Stomach smooth muscle (tissue), 2 donors: Measurements from ENCODE around the gene CYB5R2.
A peak's percentile ranks its signal among the peaks of the same experiment; 100 is the strongest.

Experiments used
- H3K27ac ChIP-seq: one replicate; pipeline ENCODE4 v1.7.0; 2013; ENCODE audit warnings: mild to moderate bottlenecking, low read length, inconsistent platforms
- H3K27me3 ChIP-seq, 2 donors: one replicate each; pipeline ENCODE4 v1.7.0; 2013; ENCODE audit warnings: low read length in 2 of 2; ENCODE audit not compliant: insufficient read depth in 2 of 2, control insufficient read depth in 1 of 2
- H3K36me3 ChIP-seq, 2 donors: one replicate each; pipeline ENCODE4 v1.7.0; 2013; ENCODE audit warnings: low read length in 2 of 2; ENCODE audit not compliant: control insufficient read depth in 2 of 2, insufficient read depth in 2 of 2
- H3K4me1 ChIP-seq: one replicate; pipeline ENCODE4 v1.7.0; 2013; ENCODE audit warnings: low read length; ENCODE audit not compliant: control insufficient read depth, insufficient read depth
- H3K4me3 ChIP-seq, 2 donors: one replicate each; pipeline ENCODE4 v1.7.0; 2013; ENCODE audit warnings: low read length in 2 of 2
- H3K9ac ChIP-seq, 2 donors: one replicate each; pipeline ENCODE4 v1.7.0; 2013; ENCODE audit warnings: low read length in 2 of 2, mild to moderate bottlenecking in 1 of 2
- H3K9me3 ChIP-seq, 2 donors: one replicate each; pipeline ENCODE4 v1.7.0; 2013; ENCODE audit warnings: low read length in 2 of 2; ENCODE audit not compliant: control insufficient read depth in 2 of 2
- donor health status: healthy.
- donor health status: Pancreatic carcinoma.

The CYB5R2 gene

GRCh38 chr11:7687386-7687785 is 14.1 kb upstream of the CYB5R2 start:
- Histone ChIP-seq H3K4me1 (no peaks in the 10 kb centered on the region), H3K9ac (no peak overlapping the region), H3K27me3 (peaks cover 0 to 7% of the 10 kb centered on the region in 2 donors), H3K9me3 (no peaks in the 10 kb centered on the region), H3K4me3 (no peak overlapping the region), H3K36me3 (no peaks in the 10 kb centered on the region), H3K27ac (no peak overlapping the region)

DNA sequence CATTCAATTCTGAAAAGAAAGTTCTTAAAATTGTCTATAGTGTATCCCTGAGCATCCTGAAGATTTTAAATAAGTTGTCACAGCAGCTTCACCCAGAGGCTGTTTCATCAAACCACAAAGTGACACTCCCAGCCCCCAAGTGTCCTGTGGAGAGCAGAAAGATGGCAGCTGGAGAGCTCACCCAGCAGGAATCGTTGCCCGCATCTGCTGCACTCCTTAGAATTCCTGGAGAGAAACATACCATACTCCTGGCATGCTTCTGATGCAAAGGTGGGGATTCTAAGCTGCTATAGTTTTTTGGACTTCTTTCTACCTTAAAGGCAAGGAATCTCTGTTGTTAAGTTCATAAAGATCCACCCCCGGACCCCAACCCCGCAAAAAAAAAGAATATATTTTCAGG is 13.5 kb upstream of the CYB5R2 start:
- Histone ChIP-seq H3K9me3 (no peaks in the 10 kb centered on the region), H3K9ac (no peak overlapping the region), H3K27ac (no peak overlapping the region), H3K27me3 (peaks cover 0 to 7% of the 10 kb centered on the region in 2 donors), H3K4me3 (no peak overlapping the region), H3K36me3 (no peaks in the 10 kb centered on the region), H3K4me1 (no peaks in the 10 kb centered on the region)

- Histone ChIP-seq H3K9ac (no peak overlapping the region), H3K4me1 (no peaks in the 10 kb centered on the region), H3K4me3 (no peak overlapping the region), H3K9me3 (no peaks in the 10 kb centered on the region), H3K27me3 (peaks cover 2 to 7% of the 10 kb centered on the region in 2 donors), H3K27ac (no peak overlapping the region), H3K36me3 (no peaks in the 10 kb centered on the region)
Measured at GRCh38 chr11:7683571-7683970, 10.3 kb upstream of the CYB5R2 start.

- Histone ChIP-seq H3K4me3 (no peak overlapping the region), H3K27me3 (peaks cover 15 to 20% of the 10 kb centered on the region in 2 donors), H3K4me1 (peaks cover 7% of the 10 kb centered on the region), H3K9me3 (no peaks in the 10 kb centered on the region), H3K27ac (no peak overlapping the region), H3K9ac (no peak overlapping the region), H3K36me3 (no peaks in the 10 kb centered on the region)
Measured at GRCh38 chr11:7677796-7678201, 4.5 kb upstream of the CYB5R2 start.

GRCh38 chr11:7677071-7677470 is 3.8 kb upstream of the CYB5R2 start:
- Histone ChIP-seq H3K27ac (no peak overlapping the region), H3K4me1 (peaks cover 10% of the 10 kb centered on the region), H3K27me3 (peaks cover 17 to 22% of the 10 kb centered on the region in 2 donors), H3K36me3 (no peaks in the 10 kb centered on the region), H3K9me3 (no peaks in the 10 kb centered on the region), H3K9ac (no peak overlapping the region), H3K4me3 (no peak overlapping the region)

- H3K9me3 ChIP-seq = no peaks in the 10 kb centered on the region
- no peak overlapping the region for H3K9ac ChIP-seq
- no peaks in the 10 kb centered on the region for H3K36me3 ChIP-seq
- H3K4me3 ChIP-seq = no peak overlapping the region
- no peak overlapping the region for H3K27ac ChIP-seq
- peaks cover 17 to 22% of the 10 kb centered on the region in 2 donors for H3K27me3 ChIP-seq
- H3K4me1 ChIP-seq = peaks cover 10% of the 10 kb centered on the region
Measured at GRCh38 chr11:7675631-7676030, 2.3 kb upstream of the CYB5R2 start.

- no peaks in the 10 kb centered on the region for H3K36me3 ChIP-seq
- H3K9ac ChIP-seq = no peak overlapping the region
- peak overlapping the region; percentile 34 to 65 for H3K4me3 ChIP-seq
- H3K9me3 ChIP-seq = no peaks in the 10 kb centered on the region
- peaks cover 10% of the 10 kb centered on the region for H3K4me1 ChIP-seq
- peaks cover 16 to 22% of the 10 kb centered on the region in 2 donors for H3K27me3 ChIP-seq
- no peak overlapping the region for H3K27ac ChIP-seq
Measured at GRCh38 chr11:7673724-7674434, 579 bp upstream of the CYB5R2 start.

DNA sequence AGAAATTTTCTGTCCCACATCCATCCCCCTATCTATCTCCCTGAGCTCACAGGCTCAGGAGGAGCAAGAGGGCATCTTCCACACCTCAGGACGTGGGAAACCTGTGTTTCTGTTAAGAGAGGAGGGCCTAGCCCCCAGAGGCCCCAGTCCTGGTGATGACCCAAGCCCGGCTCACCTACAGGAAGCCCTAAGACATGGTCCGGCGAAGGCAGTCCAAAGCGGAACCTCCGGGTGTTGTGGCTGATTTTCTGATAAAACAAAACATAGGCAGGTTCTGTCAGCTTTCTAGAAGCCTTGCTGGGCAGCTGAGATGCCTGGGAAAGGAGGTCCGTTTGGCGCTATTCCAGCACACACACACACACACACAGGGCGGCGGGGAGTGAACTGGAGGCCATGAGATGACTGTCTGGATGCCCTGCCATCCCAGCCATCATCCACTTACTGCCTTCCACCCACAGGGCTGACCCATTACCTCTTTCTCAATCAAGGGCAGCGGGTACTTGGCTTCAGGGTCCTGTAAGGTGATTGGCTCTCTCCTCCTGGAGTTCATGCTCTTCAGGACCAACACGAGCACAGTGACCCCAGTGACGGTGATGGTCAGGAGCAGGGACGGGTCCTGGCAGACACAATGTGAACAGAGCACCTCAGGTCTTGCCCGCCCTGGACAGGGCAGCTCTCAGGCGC is 882 bp downstream of the CYB5R2 start:
- Histone ChIP-seq H3K27me3 (peaks cover 12 to 22% of the 10 kb centered on the region in 2 donors), H3K27ac (no peak overlapping the region), H3K4me3 (peak overlapping the region in 1 of 2 donors; percentile 65), H3K36me3 (no peaks in the 10 kb centered on the region), H3K9me3 (no peaks in the 10 kb centered on the region), H3K4me1 (peaks cover 10% of the 10 kb centered on the region), H3K9ac (no peak overlapping the region)

DNA sequence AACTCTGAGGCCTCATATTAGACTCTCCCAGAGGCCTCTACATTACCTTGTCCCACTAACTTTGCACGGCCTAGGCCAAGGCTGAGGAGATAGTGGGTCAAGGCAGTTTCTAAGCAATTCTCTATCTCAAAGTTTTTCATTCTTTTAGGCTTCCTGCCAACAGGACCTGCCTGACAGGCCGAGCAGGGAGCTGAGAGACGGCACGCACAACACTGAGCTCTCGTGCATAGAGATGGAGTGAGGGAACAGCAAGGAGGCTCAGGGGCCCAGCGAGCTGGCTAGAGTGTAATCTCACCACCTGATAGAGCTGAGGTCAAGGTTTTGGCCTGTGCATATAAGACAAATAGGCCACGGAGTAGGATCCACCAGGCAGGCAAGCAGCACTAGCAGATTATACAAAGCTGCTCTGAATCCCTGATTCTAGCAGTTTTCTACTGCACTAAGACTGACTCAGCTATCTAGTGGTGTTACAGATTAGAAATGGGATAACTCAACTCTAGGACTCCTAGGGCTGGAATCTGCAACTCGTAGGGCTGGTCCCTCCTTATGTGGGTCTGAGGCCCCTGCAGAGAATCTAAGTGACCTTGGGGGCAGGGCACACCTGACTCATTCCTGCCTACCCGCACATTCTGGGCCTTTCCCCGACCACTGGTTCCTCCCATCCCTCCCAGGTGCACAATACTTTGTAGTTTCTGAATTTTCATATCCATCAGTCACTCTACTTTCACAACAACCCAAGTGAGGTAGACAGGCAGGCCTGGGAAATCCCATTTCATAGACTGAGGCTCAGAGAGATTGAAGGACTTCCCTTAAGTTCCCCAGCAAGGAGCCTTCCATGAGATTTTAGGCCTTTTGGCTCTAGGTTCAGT is 1.7 kb downstream of the CYB5R2 start:
- Histone ChIP-seq H3K27ac (no peak overlapping the region), H3K4me1 (peaks cover 10% of the 10 kb centered on the region), H3K4me3 (no peak overlapping the region), H3K27me3 (peaks cover 12 to 22% of the 10 kb centered on the region in 2 donors), H3K9me3 (no peaks in the 10 kb centered on the region), H3K9ac (no peak overlapping the region), H3K36me3 (no peaks in the 10 kb centered on the region)

DNA sequence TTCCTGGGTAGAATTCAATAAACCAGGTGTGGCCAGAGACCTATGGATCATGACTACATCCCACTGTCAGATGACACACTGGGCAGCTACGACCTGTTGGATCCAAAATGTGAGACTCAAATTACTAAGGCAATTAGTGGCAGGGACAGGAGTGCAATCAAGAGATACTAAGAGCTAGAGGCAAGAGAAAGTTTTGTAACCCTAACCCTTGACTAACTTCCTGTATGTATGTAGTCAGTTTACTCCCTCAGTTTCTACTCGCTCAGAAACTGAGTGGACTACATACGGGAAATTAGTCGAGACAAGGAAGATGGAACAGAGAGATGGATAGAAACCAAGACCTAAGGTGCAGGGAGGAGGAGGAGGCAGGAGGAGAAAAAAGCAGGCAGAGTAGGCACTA is 2.7 kb downstream of the CYB5R2 start:
- no peak overlapping the region for H3K27ac ChIP-seq
- H3K4me1 ChIP-seq = peaks cover 10% of the 10 kb centered on the region
- H3K4me3 ChIP-seq = no peak overlapping the region
- peaks cover 12 to 22% of the 10 kb centered on the region in 2 donors for H3K27me3 ChIP-seq
- no peaks in the 10 kb centered on the region for H3K9me3 ChIP-seq
- H3K9ac ChIP-seq = no peak overlapping the region
- H3K36me3 ChIP-seq = no peaks in the 10 kb centered on the region
